ENCODE data around the gene CD80.

DNA sequence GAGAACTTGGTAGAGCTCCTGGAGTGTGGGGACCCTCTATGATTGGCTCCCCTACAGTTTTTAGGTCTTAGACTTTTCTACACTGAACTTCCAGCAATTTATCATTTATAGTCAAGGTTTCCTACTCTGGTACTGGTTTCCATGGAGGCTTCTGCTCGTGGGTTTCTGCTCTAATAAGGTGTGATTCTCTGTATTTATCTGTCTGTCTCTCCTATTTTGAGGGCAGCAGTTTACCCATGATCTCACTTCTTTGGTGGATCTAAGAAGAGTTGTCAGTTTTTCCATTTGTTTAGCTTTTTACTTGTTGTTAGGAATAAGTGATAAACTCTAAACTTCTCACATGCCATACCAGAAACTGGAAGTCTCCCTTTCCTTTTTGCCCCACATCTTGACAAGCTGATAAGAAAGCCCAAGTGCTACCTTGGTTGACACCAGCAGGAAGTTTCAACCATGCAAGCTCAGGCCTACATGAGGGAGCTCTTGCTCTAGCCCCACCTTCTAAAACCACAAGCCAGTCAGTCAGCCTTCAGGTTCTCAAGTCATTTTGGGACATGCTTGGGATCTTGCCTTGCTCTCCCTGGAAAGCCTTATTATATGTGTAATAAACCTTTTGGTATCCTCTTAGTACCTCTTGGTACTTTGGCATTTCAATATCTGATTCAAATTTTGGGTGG is 51.1 kb downstream of the CD80 start:
- TF ChIP-seq CTCF (conservative IDR thresholded peaks at IDR 0.05 in 1 of 2, IDR thresholded peaks at IDR 0.05 in 1 of 2; ENCODE audit: extremely low read depth in 1 of 2, insufficient read depth in 1 of 2, low read depth in 1 of 2, low read length in 2 of 2) (no peak), EZH2 (IDR thresholded peaks at IDR 0.05; ENCODE audit: borderline replicate concordance, low read length) (no peak)

All from mammary epithelial cell (primary cell).